Suprapubic skin (tissue), 4 donors: ENCODE data around the gene KCNA5. TPM values are rescaled to one million over a fixed set of nuclear protein-coding genes. Genes with fewer than 3 reads are reported as not detected.

Experiments used
- DNase-seq, 2 donors: peaks; one replicate each; pipeline ENCODE4 v3.0.0-alpha.2; 2019; ENCODE audit warnings: low spot score in 2 of 2
- H3K27ac ChIP-seq: fragments of 200-600 bp; sonication (generic); one replicate; pipeline ENCODE4 v1.5.1; 2019
- H3K27me3 ChIP-seq: fragments of 200-600 bp; sonication (generic); one replicate; pipeline ENCODE4 v1.5.1; 2019
- H3K36me3 ChIP-seq: fragments of 200-600 bp; sonication (generic); one replicate; pipeline ENCODE4 v1.5.1; 2019
- H3K4me1 ChIP-seq: fragments of 200-600 bp; sonication (generic); one replicate; pipeline ENCODE4 v1.5.1; 2019
- H3K4me3 ChIP-seq: fragments of 200-600 bp; sonication (generic); one replicate; pipeline ENCODE4 v1.5.1; 2019; ENCODE audit warnings: mild to moderate bottlenecking
- H3K9me3 ChIP-seq: fragments of 200-600 bp; sonication (generic); one replicate; pipeline ENCODE4 v1.5.1; 2019
- EP300 ChIP-seq: sonication (generic); formaldehyde crosslinking; IDR thresholded peaks from one replicate; pipeline ENCODE4 v1.6.1; 2017; ENCODE audit warnings: antibody characterized with exemption
- POLR2A ChIP-seq, 2 donors: fragments of 450-650 bp; IDR thresholded peaks; one replicate each; pipeline ENCODE4 v1.6.1; 2017; ENCODE audit warnings: antibody characterized with exemption in 2 of 2, mild to moderate bottlenecking in 2 of 2, moderate library complexity in 2 of 2
- POLR2AphosphoS5 ChIP-seq, 3 donors: sonication (generic); formaldehyde crosslinking; IDR thresholded peaks; one replicate each; pipeline ENCODE4 v1.6.1; 2017; ENCODE audit warnings: antibody characterized with exemption in 3 of 3
- WGBS: methylation state at CpG from one replicate; pipeline ENCODE4 v1.1.5; 2018; 5-methylcytosine and 5-hydroxymethylcytosine counted together
- total RNA-seq, 4 donors: library from RNA; depleted of rRNA; stranded (reverse); fragments of >200 nt; gene quantifications; one replicate each; pipeline ENCODE4 v1.1.0, GENCODE V29; 2016
- TF ChIP-seq, protein P1 (sequence below), 2 donors: fragments of 200-600 bp in 1 of 2; fragments of 450-650 bp in 1 of 2; sonication (generic) in 1 of 2; IDR thresholded peaks; one replicate each; pipeline ENCODE4 v1.5.1; 2016 to 2019; ENCODE audit warnings: antibody characterized with exemption in 2 of 2, mild to moderate bottlenecking in 1 of 2, moderate library complexity in 1 of 2

KCNA5 gene
- total RNA-seq, 4 donors from 2014 or later, result 0.95 TPM; not detected in 3

DNA sequence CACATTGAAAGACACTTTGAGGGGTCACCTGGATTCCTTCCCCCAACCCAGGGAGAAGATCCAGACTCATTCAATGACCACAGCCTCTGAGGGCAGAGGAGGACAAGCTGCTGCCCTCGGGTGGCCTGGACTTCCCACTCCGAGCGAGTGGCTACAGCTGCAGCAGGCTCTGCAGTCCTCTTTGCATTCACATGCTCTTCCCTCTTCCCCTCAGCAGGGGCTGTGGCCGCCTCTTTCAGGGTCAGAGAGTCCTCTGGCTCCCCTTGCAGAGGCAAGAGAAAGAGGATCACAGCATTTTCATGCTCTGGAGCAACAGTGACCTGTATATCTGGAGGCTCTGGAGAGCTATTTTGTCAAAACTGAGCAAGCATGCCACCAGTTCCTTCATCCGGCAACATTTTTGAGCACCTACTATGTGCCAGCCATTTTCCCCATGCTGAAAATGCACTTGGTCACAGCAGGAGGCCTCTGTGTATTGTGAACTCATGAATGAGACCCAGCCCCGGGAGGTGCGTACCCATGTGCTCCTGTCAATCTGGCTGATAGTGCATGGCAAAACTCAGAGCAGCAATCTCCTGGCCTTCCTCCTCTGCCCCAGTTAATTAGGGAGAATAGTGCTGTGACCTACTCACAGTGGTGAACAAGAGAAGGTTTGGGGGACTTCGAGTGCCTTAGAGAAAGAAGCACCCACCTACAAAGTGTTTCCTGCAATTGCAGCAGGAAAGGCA lies 42.9 kb upstream of the KCNA5 start:
- DNase-seq, result no peak
- whole genome bisulfite sequencing, result 74% methylated on average over 5 of the region's 8 CpGs
- Histone ChIP-seq H3K4me1 (peaks cover 6% of the 10 kb centered on the region), H3K4me3 (no peak overlapping the region), H3K27ac (no peak overlapping the region), H3K36me3 (no peaks in the 10 kb centered on the region), H3K27me3 (peaks cover 10% of the 10 kb centered on the region), H3K9me3 (no peaks in the 10 kb centered on the region)
- TF ChIP-seq POLR2AphosphoS5 (IDR thresholded peaks at IDR 0.05), result no peak
- no peak for TF ChIP-seq EP300
- TF ChIP-seq, protein P1, sequence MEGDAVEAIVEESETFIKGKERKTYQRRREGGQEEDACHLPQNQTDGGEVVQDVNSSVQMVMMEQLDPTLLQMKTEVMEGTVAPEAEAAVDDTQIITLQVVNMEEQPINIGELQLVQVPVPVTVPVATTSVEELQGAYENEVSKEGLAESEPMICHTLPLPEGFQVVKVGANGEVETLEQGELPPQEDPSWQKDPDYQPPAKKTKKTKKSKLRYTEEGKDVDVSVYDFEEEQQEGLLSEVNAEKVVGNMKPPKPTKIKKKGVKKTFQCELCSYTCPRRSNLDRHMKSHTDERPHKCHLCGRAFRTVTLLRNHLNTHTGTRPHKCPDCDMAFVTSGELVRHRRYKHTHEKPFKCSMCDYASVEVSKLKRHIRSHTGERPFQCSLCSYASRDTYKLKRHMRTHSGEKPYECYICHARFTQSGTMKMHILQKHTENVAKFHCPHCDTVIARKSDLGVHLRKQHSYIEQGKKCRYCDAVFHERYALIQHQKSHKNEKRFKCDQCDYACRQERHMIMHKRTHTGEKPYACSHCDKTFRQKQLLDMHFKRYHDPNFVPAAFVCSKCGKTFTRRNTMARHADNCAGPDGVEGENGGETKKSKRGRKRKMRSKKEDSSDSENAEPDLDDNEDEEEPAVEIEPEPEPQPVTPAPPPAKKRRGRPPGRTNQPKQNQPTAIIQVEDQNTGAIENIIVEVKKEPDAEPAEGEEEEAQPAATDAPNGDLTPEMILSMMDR (IDR thresholded peaks at IDR 0.05), result no peak
- TF ChIP-seq POLR2A (IDR thresholded peaks at IDR 0.05), result no peak

- H3K27me3 ChIP-seq, result peaks cover 11% of the 10 kb centered on the region
- 58% methylated on average over 4 of the region's 9 CpGs for WGBS
- no peak overlapping the region for H3K27ac ChIP-seq
- no peaks in the 10 kb centered on the region for H3K9me3 ChIP-seq
- DNase-seq, result no peak
- no peaks in the 10 kb centered on the region for H3K4me1 ChIP-seq
- TF ChIP-seq, protein P1 (IDR thresholded peaks at IDR 0.05), result peak; percentile 73 to 92
- no peak for TF ChIP-seq POLR2AphosphoS5 (IDR thresholded peaks at IDR 0.05)
- no peaks in the 10 kb centered on the region for H3K36me3 ChIP-seq
- H3K4me3 ChIP-seq, result no peak overlapping the region
Observed at GRCh38 chr12:5003025-5003666, 40.5 kb upstream of the KCNA5 start.

DNA sequence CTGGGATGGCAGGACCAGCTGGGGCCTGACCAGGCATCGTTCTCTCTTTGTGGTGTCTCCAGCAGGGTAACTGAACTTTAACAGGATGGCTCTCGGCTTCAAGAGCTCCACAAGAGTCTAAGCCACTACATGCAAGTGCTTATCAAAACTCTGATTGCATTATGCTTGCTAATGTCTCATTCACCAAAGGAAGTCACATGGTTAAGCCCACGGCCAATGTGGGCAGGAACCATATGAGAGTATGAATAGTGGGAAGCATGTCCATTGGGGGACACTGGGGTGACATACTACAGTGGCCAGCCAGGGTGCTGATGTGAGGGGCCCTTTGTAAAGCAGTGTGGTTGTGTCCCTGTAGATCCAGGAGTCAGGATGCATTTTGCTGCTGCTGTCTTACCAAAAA lies 35.0 kb upstream of the KCNA5 start:
- H3K4me3 ChIP-seq, result no peak overlapping the region
- H3K36me3 ChIP-seq, result no peaks in the 10 kb centered on the region
- no peak overlapping the region for H3K27ac ChIP-seq
- no peaks in the 10 kb centered on the region for H3K9me3 ChIP-seq
- no peaks in the 10 kb centered on the region for H3K4me1 ChIP-seq
- H3K27me3 ChIP-seq, result peaks cover 4% of the 10 kb centered on the region
- TF ChIP-seq, protein P1 (IDR thresholded peaks at IDR 0.05), result no peak
- no peak for TF ChIP-seq EP300
- no peak for TF ChIP-seq POLR2AphosphoS5 (IDR thresholded peaks at IDR 0.05)
- TF ChIP-seq POLR2A (IDR thresholded peaks at IDR 0.05), result no peak
- WGBS, result 83% methylated on average over 3 of the region's 3 CpGs
- no peak for DNase-seq

DNA sequence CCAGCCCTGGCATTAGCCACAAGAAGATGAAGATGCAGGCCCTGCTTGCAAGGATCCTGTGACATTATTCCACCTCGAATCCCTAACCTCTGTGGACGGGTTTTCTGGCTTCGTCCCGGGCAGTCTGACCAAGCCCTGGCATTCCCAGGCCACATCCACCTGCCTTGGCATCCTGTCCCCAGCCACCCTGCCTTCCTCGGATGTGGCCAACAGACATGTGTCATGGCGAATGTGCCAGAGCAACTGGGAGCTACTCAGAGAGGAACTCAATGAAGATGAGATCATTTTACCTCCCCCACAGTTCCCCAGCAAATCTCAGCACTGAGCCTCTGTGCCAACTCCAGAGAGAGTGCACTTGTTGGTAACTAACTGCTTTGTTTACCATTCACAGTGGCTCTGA lies 33.5 kb upstream of the KCNA5 start:
- Histone ChIP-seq H3K27me3 (peaks cover 4% of the 10 kb centered on the region), H3K4me1 (no peaks in the 10 kb centered on the region), H3K36me3 (no peaks in the 10 kb centered on the region), H3K9me3 (no peaks in the 10 kb centered on the region), H3K27ac (no peak overlapping the region), H3K4me3 (no peak overlapping the region)
- 83% methylated on average over 3 of the region's 6 CpGs for WGBS
- no peak for DNase-seq
- TF ChIP-seq EP300 (no peak), POLR2AphosphoS5 (IDR thresholded peaks at IDR 0.05) (no peak), POLR2A (IDR thresholded peaks at IDR 0.05) (no peak)
- TF ChIP-seq, protein P1 (IDR thresholded peaks at IDR 0.05), result no peak

DNA sequence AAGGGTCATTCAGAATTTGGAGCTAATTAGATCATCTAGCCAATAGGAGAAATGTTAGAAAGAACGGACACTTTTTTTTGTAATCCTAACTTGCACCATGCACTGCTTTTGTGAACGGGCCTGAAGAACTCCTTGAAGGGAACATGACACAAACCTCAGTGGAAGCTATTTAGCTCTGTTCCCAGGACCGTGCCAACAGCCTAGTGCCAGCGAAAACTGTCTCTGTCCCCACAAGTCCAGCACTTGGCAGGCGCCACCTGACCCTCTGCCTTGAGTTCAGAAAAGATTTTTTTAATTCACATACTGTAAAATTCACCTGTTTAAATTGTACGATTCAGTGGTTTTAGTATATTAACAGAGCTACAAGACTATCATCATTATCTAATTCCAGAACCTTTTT lies 31.3 kb upstream of the KCNA5 start:
- Histone ChIP-seq H3K36me3 (no peaks in the 10 kb centered on the region), H3K27me3 (no peaks in the 10 kb centered on the region), H3K4me1 (no peaks in the 10 kb centered on the region), H3K4me3 (no peak overlapping the region), H3K27ac (no peak overlapping the region), H3K9me3 (no peaks in the 10 kb centered on the region)
- DNase-seq, result no peak
- WGBS, result 66% methylated on average over 6 of the region's 6 CpGs
- TF ChIP-seq POLR2A (IDR thresholded peaks at IDR 0.05) (no peak), EP300 (no peak)
- TF ChIP-seq, protein P1 (IDR thresholded peaks at IDR 0.05), result no peak
